Astrocyte (in vitro differentiated cells and primary cell): ENCODE results near the gene BTRC. TPM values are rescaled to one million over a fixed set of nuclear protein-coding genes. Genes with fewer than 3 reads are reported as not detected.

ENCODE experiments used
- DNase-seq: peaks from one replicate; pipeline ENCODE4 v3.0.0-alpha.2; 2010; ENCODE audit warnings: low read depth
- FAIRE-seq: peaks from 2 replicates; lab custom pipeline; 2011; peaks lifted over from hg19 to GRCh38; lab: Jason Lieb, UNC
- H2AFZ ChIP-seq: 2 replicates; pipeline ENCODE4 v1.6.0; 2012; ENCODE audit warnings: low read depth, low read length, inconsistent platforms
- H3K27ac ChIP-seq: 2 replicates; pipeline ENCODE4 v1.5.1; 2011; ENCODE audit warnings: low read depth, low read length, inconsistent platforms
- H3K27me3 ChIP-seq: 2 replicates; pipeline ENCODE4 v1.6.0; 2011; ENCODE audit warnings: low read length, inconsistent platforms; ENCODE audit not compliant: insufficient read depth
- H3K36me3 ChIP-seq: 2 replicates; pipeline ENCODE4 v1.5.1; 2011; ENCODE audit warnings: low read length, inconsistent platforms; ENCODE audit not compliant: insufficient read depth
- H3K4me1 ChIP-seq: 2 replicates; pipeline ENCODE4 v1.5.1; 2011; ENCODE audit warnings: low read length, inconsistent platforms; ENCODE audit not compliant: insufficient read depth
- H3K4me2 ChIP-seq: 2 replicates; pipeline ENCODE4 v1.6.0; 2012; ENCODE audit warnings: low read length, inconsistent platforms
- H3K4me3 ChIP-seq: 2 replicates; pipeline ENCODE4 v1.5.1; 2011; ENCODE audit warnings: low read depth, mild to moderate bottlenecking, low read length, inconsistent platforms; ENCODE audit not compliant: insufficient read depth
- H3K79me2 ChIP-seq: 2 replicates; pipeline ENCODE4 v1.6.0; 2012; ENCODE audit warnings: mild to moderate bottlenecking, low read length, inconsistent platforms; ENCODE audit not compliant: insufficient read depth
- H3K9ac ChIP-seq: 2 replicates; pipeline ENCODE4 v1.6.0; 2012; ENCODE audit warnings: mild to moderate bottlenecking, low read length, inconsistent platforms
- H3K9me3 ChIP-seq: 2 replicates; pipeline ENCODE4 v1.5.1; 2012; ENCODE audit warnings: low read depth, mild to moderate bottlenecking, low read length, inconsistent platforms; ENCODE audit not compliant: insufficient read depth
- H4K20me1 ChIP-seq: 2 replicates; pipeline ENCODE4 v1.6.0; 2012; ENCODE audit warnings: low read length, inconsistent platforms; ENCODE audit not compliant: insufficient read depth
- H3K27ac Mint-ChIP-seq: one replicate; pipeline ENCODE4 v1.8.0; 2021; ENCODE audit warnings: mild to moderate bottlenecking, mixed read lengths; ENCODE audit not compliant: unreplicated experiment
- H3K27me3 Mint-ChIP-seq: one replicate; pipeline ENCODE4 v1.8.0; 2021; ENCODE audit warnings: low read depth, mixed read lengths; ENCODE audit not compliant: unreplicated experiment
- H3K36me3 Mint-ChIP-seq: one replicate; pipeline ENCODE4 v1.8.0; 2021; ENCODE audit warnings: low read depth, mixed read lengths; ENCODE audit not compliant: unreplicated experiment
- H3K4me1 Mint-ChIP-seq: one replicate; pipeline ENCODE4 v1.8.0; 2021; ENCODE audit warnings: low read depth, mixed read lengths; ENCODE audit not compliant: unreplicated experiment
- H3K4me3 Mint-ChIP-seq: one replicate; pipeline ENCODE4 v1.8.0; 2021; ENCODE audit warnings: mild to moderate bottlenecking, moderate library complexity, mixed read lengths; ENCODE audit not compliant: unreplicated experiment
- H3K9me3 Mint-ChIP-seq: one replicate; pipeline ENCODE4 v1.8.0; 2021; ENCODE audit warnings: mild to moderate bottlenecking, mixed read lengths; ENCODE audit not compliant: unreplicated experiment
- CTCF ChIP-seq: IDR thresholded peaks from 2 replicates; pipeline ENCODE4 v1.5.1; 2011; ENCODE audit warnings: low read depth, mild to moderate bottlenecking, inconsistent platforms, low read length, moderate library complexity; ENCODE audit not compliant: insufficient read depth
- EZH2 ChIP-seq: IDR thresholded peaks from 2 replicates; pipeline ENCODE4 v1.6.1; 2012; ENCODE audit warnings: mild to moderate bottlenecking, low read length, inconsistent platforms; ENCODE audit not compliant: insufficient read depth
- total RNA-seq: library from RNA; stranded (reverse); gene quantifications from 2 replicates; pipeline ENCODE4 v1.2.1, GENCODE V29; 2021

BTRC gene
- total RNA-seq, 1 donor from 2014 or later = 33.3 TPM

DNA sequence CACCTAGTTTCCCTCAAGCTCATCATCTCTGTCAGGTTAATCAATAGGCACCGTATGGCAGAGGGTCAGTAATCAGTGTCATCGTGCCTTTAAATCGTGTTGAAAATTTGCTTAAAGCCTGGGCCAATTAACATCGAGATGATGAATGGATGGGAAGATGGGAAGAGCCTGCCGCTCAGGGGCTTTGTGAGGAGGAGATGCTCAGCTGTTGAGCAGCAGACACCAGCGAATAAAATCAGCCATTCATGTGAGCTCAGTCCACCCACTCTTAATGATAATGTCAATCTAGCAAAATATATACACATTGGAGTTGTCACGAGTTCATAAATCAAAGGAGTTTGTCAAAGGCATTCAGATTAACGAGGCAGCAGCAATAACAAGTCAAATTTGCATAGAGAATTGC lies 97.7 kb downstream of the BTRC start:
- H3K36me3 Mint-ChIP-seq = no peaks in the 10 kb centered on the region
- Histone ChIP-seq H3K9ac (no peak overlapping the region), H3K79me2 (no peaks in the 10 kb centered on the region), H3K27ac (no peak overlapping the region), H3K4me1 (no peaks in the 10 kb centered on the region), H3K4me3 (no peak overlapping the region), H3K4me2 (no peak overlapping the region), H3K27me3 (no peaks in the 10 kb centered on the region), H3K36me3 (no peaks in the 10 kb centered on the region), H4K20me1 (peaks cover 61% of the 10 kb centered on the region), H2AFZ (no peak overlapping the region), H3K9me3 (no peaks in the 10 kb centered on the region)
- TF ChIP-seq CTCF = no peak
- no peak overlapping the region for H3K4me3 Mint-ChIP-seq
- H3K27me3 Mint-ChIP-seq = no peaks in the 10 kb centered on the region
- H3K4me1 Mint-ChIP-seq = peaks cover 5% of the 10 kb centered on the region
- FAIRE-seq (no peak), DNase-seq (no peak)
- H3K27ac Mint-ChIP-seq = no peak overlapping the region
- no peaks in the 10 kb centered on the region for H3K9me3 Mint-ChIP-seq

GRCh38 chr10:101452176-101452575 lies 98.2 kb downstream of the BTRC start:
- H3K4me3 Mint-ChIP-seq = no peak overlapping the region
- no peak overlapping the region for H3K27ac ChIP-seq
- no peaks in the 10 kb centered on the region for H3K27me3 ChIP-seq
- H3K4me1 ChIP-seq = no peaks in the 10 kb centered on the region
- H3K9me3 ChIP-seq = no peaks in the 10 kb centered on the region
- H3K9ac ChIP-seq = no peak overlapping the region
- no peaks in the 10 kb centered on the region for H3K36me3 Mint-ChIP-seq
- no peak for TF ChIP-seq CTCF
- TF ChIP-seq EZH2 = no peak
- H3K27me3 Mint-ChIP-seq = no peaks in the 10 kb centered on the region
- H3K36me3 ChIP-seq = no peaks in the 10 kb centered on the region
- H3K9me3 Mint-ChIP-seq = no peaks in the 10 kb centered on the region
- peaks cover 1% of the 10 kb centered on the region for H3K4me1 Mint-ChIP-seq
- FAIRE-seq (no peak), DNase-seq (no peak)
- no peak overlapping the region for H2AFZ ChIP-seq
- peaks cover 56% of the 10 kb centered on the region for H4K20me1 ChIP-seq
- no peak overlapping the region for H3K27ac Mint-ChIP-seq
- H3K79me2 ChIP-seq = no peaks in the 10 kb centered on the region
- H3K4me2 ChIP-seq = no peak overlapping the region
- H3K4me3 ChIP-seq = no peak overlapping the region

DNA sequence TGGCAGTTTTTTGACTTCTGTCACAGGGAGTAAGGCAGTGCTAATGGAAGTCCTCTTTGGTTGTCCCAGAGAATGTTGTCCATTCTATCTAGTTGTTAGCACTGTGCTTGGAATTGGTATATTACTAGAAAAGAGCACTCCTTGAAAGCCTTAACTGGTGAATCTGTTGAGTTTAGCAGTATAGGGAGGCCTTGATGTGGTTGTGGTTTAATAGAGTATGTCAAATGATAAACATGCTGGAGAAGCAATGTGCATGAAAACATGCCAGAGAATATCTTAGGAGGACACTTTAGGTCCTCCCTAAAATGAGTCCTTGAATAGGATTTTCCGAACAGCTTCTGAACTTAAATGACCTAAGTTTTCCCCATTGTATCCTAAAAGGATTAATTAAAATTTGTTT lies 98.6 kb downstream of the BTRC start:
- Mint-ChIP-seq H3K27ac (no peak overlapping the region), H3K27me3 (no peaks in the 10 kb centered on the region), H3K9me3 (no peaks in the 10 kb centered on the region), H3K36me3 (no peaks in the 10 kb centered on the region), H3K4me1 (no peaks in the 10 kb centered on the region), H3K4me3 (no peak overlapping the region)
- Histone ChIP-seq H3K9me3 (no peaks in the 10 kb centered on the region), H2AFZ (no peak overlapping the region), H3K4me2 (no peak overlapping the region), H3K36me3 (no peaks in the 10 kb centered on the region), H4K20me1 (peaks cover 53% of the 10 kb centered on the region), H3K79me2 (no peaks in the 10 kb centered on the region), H3K9ac (no peak overlapping the region), H3K4me3 (no peak overlapping the region), H3K27me3 (no peaks in the 10 kb centered on the region), H3K4me1 (no peaks in the 10 kb centered on the region), H3K27ac (no peak overlapping the region)
- FAIRE-seq (peak; percentile 39), DNase-seq (no peak)
- TF ChIP-seq CTCF (no peak), EZH2 (no peak)
